KMS-11 (cell line): ENCODE results near the gene ST8SIA2.

Source experiments
- H2AFZ ChIP-seq: fragments of 200-600 bp; sonication (generic); 2 replicates; pipeline ENCODE4 v1.6.1; 2016; ENCODE audit warnings: antibody characterized with exemption, mixed run types, low read depth
- H3K27ac ChIP-seq: fragments of 200-600 bp; sonication (generic); 2 replicates; pipeline ENCODE4 v1.6.1; 2016; ENCODE audit warnings: mild to moderate bottlenecking, mixed run types
- H3K27me3 ChIP-seq: fragments of 200-600 bp; sonication (generic); 2 replicates; pipeline ENCODE4 v1.6.1; 2017; ENCODE audit warnings: mild to moderate bottlenecking, low read depth, mixed run types, moderate library complexity; ENCODE audit not compliant: insufficient read depth
- H3K36me3 ChIP-seq: fragments of 200-600 bp; sonication (generic); 2 replicates; pipeline ENCODE4 v1.6.1; 2017; ENCODE audit warnings: mild to moderate bottlenecking, mixed run types; ENCODE audit not compliant: insufficient read depth
- H3K4me1 ChIP-seq: fragments of 200-600 bp; sonication (generic); 2 replicates; pipeline ENCODE4 v1.6.1; 2016; ENCODE audit warnings: mild to moderate bottlenecking, low read depth, mixed run types; ENCODE audit not compliant: poor library complexity, severe bottlenecking
- H3K4me2 ChIP-seq: fragments of 200-600 bp; sonication (generic); 2 replicates; pipeline ENCODE4 v1.7.0; 2016; ENCODE audit warnings: mild to moderate bottlenecking, mixed run types
- H3K4me3 ChIP-seq: fragments of 200-600 bp; sonication (generic); IDR thresholded peaks from 2 replicates; pipeline ENCODE4 v1.6.1; 2017; ENCODE audit warnings: low read depth, low read length, mixed read lengths; ENCODE audit not compliant: insufficient read depth
- H3K79me2 ChIP-seq: fragments of 200-600 bp; sonication (generic); 2 replicates; pipeline ENCODE4 v1.6.1; 2016; ENCODE audit warnings: low read depth, mixed run types; ENCODE audit not compliant: insufficient read depth
- H3K9ac ChIP-seq: fragments of 200-600 bp; sonication (generic); 2 replicates; pipeline ENCODE4 v1.6.1; 2016; ENCODE audit warnings: mild to moderate bottlenecking, mixed run types
- H4K20me1 ChIP-seq: fragments of 200-600 bp; sonication (generic); 2 replicates; pipeline ENCODE4 v1.6.1; 2016; ENCODE audit warnings: mild to moderate bottlenecking, mixed run types; ENCODE audit not compliant: insufficient read depth
- TF ChIP-seq, protein P1 (sequence below): fragments of 200-600 bp; sonication (generic); conservative IDR thresholded peaks from 2 replicates; pipeline ENCODE4 v1.6.1; 2017; ENCODE audit warnings: low read depth, mild to moderate bottlenecking, antibody characterized with exemption, low read length, moderate library complexity, mixed read lengths

Gene ST8SIA2

DNA sequence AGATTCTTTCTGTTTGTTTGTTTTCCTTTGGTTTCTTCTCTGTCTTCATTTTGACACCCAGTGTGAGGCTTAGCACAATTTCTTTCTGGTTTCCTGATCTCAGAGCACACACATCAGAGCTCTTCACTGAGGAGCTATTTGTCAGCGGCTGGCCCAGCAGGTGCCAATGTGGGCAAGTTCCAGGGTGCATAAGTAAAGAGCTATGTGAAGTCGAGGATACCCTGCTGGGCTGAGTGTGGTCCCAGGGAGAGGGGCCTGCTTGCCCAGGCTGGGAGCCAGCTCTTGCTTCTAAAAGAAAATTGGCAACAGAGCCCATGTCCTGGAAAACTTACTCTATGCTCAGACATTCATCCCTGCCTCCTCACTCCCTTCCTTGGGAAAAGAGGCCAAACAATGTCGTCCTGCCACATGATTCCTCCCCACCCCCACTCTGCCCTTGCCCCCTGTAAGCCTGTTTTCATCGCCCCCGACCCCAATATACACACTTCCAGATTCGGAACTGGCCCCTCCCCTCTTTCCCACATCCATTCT lies 101.2 kb downstream of the ST8SIA2 start:
- H3K36me3 ChIP-seq: no peaks in the 10 kb centered on the region
- H3K27ac ChIP-seq: no peak overlapping the region
- no peak overlapping the region for H3K4me3 ChIP-seq
- no peaks in the 10 kb centered on the region for H4K20me1 ChIP-seq
- H3K4me2 ChIP-seq: no peak overlapping the region
- no peaks in the 10 kb centered on the region for H3K4me1 ChIP-seq
- H3K9ac ChIP-seq: no peak overlapping the region
- TF ChIP-seq, protein P1, sequence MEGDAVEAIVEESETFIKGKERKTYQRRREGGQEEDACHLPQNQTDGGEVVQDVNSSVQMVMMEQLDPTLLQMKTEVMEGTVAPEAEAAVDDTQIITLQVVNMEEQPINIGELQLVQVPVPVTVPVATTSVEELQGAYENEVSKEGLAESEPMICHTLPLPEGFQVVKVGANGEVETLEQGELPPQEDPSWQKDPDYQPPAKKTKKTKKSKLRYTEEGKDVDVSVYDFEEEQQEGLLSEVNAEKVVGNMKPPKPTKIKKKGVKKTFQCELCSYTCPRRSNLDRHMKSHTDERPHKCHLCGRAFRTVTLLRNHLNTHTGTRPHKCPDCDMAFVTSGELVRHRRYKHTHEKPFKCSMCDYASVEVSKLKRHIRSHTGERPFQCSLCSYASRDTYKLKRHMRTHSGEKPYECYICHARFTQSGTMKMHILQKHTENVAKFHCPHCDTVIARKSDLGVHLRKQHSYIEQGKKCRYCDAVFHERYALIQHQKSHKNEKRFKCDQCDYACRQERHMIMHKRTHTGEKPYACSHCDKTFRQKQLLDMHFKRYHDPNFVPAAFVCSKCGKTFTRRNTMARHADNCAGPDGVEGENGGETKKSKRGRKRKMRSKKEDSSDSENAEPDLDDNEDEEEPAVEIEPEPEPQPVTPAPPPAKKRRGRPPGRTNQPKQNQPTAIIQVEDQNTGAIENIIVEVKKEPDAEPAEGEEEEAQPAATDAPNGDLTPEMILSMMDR: no peak
- H2AFZ ChIP-seq: no peak overlapping the region
- no peaks in the 10 kb centered on the region for H3K27me3 ChIP-seq
- no peaks in the 10 kb centered on the region for H3K79me2 ChIP-seq

DNA sequence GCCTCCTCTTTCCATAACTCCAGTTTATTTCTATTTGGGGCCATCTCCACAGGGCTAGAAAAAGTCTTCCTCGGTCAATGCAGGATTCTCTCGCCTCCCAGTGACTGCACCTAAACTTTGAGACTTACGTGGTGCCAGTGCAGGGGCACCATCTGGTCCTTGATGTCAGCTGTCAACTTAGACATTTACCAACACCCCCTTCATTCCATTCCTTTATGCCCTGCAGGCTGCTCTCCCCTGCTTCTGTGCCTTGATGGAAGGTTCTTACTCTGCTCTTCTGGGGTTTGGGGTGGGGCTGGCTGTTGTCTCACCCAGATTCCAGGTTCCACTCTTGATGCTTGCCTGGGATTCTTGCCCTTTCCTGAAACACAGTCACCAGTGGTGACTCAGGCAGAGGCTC lies 101.8 kb downstream of the ST8SIA2 start:
- H3K79me2 ChIP-seq: no peaks in the 10 kb centered on the region
- H3K36me3 ChIP-seq: no peaks in the 10 kb centered on the region
- no peak overlapping the region for H3K4me3 ChIP-seq
- no peaks in the 10 kb centered on the region for H3K27me3 ChIP-seq
- TF ChIP-seq, protein P1: no peak
- H3K4me2 ChIP-seq: no peak overlapping the region
- no peak overlapping the region for H2AFZ ChIP-seq
- H3K4me1 ChIP-seq: no peaks in the 10 kb centered on the region
- no peak overlapping the region for H3K27ac ChIP-seq
- no peak overlapping the region for H3K9ac ChIP-seq
- H4K20me1 ChIP-seq: no peaks in the 10 kb centered on the region

DNA sequence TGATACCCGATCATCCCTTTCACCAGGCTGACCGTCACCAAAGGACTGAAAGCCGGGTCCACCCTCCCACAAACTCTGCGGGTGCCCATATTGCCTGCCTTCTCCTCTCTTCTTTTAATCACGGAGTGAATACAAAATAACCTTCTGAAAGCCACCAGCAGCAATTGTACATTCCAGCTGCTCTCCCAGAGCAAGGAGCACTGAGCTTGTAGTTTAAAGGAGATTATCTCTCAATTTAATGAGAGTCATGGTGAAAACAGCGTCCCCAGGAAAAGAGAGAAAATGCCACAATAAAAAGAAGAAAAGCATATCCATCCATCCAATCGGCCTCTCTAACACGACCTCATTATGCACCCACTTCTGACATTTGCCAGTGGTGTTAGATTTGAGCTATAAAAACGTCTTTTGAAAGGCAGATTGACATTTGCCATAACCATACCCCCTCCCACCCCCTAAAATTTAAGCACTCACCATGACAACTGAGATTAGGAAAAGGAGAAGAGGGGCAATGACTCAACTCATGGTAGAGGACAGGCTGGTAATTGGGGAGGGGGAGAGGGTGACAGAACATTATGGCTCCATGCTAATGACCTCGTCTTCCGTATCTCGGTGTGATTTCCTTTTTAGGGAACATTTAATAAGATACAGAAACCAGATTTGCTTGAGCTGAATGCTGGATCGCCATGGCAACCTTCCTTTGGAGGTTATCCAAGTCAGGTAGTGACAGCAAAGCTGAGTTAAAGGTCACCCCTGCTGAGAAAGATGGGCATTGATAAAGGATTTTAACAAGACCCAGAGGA lies 106.2 kb downstream of the ST8SIA2 start:
- Histone ChIP-seq H3K4me3 (no peak overlapping the region), H3K27me3 (no peaks in the 10 kb centered on the region), H3K36me3 (no peaks in the 10 kb centered on the region), H4K20me1 (no peaks in the 10 kb centered on the region), H3K9ac (no peak overlapping the region), H3K79me2 (no peaks in the 10 kb centered on the region), H3K27ac (no peak overlapping the region), H3K4me2 (no peak overlapping the region), H3K4me1 (no peaks in the 10 kb centered on the region), H2AFZ (no peak overlapping the region)
- TF ChIP-seq, protein P1: no peak

DNA sequence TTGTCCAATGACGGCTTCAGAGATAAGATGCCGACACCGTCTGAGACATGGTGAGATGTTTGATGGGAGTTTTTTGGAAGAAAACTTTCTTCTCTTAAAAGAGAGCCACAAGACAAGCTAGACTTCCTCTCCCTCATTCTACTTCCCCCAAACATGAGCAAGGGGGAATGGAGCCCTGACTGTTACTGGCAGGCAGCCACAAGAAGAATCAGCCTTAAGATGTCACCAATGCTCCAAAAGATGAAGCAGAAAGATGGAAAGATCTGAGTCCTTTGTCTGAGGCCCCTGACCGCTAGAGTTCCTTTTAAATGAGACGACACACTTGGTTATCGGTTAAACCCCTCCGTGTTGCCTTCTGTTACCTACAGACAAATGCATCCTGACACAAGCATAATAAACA lies 108.7 kb downstream of the ST8SIA2 start:
- Histone ChIP-seq H2AFZ (no peak overlapping the region), H3K36me3 (no peaks in the 10 kb centered on the region), H3K4me3 (no peak overlapping the region), H3K27me3 (no peaks in the 10 kb centered on the region), H3K4me2 (no peak overlapping the region), H3K79me2 (no peaks in the 10 kb centered on the region), H3K4me1 (no peaks in the 10 kb centered on the region), H3K27ac (no peak overlapping the region), H3K9ac (no peak overlapping the region), H4K20me1 (no peaks in the 10 kb centered on the region)
- TF ChIP-seq, protein P1: no peak
